Urinary bladder (tissue), 4 donors: ENCODE measurements around the gene SKI. TPM values are rescaled to one million over a fixed set of nuclear protein-coding genes. Genes with fewer than 3 reads are reported as not detected.

ENCODE experiments used
- DNase-seq: peaks from one replicate; pipeline ENCODE4 v3.0.0-alpha.2; 2015; ENCODE audit errors: extremely low spot score
- H3K27ac ChIP-seq: one replicate; pipeline ENCODE4 v1.5.1; 2013; ENCODE audit warnings: low read depth, mild to moderate bottlenecking, moderate library complexity
- H3K36me3 ChIP-seq: one replicate; pipeline ENCODE4 v1.6.1; 2013; ENCODE audit warnings: mild to moderate bottlenecking, moderate library complexity; ENCODE audit not compliant: insufficient read depth
- H3K4me1 ChIP-seq: one replicate; pipeline ENCODE4 v1.6.1; 2013; ENCODE audit warnings: mild to moderate bottlenecking, moderate library complexity; ENCODE audit not compliant: insufficient read depth
- H3K4me3 ChIP-seq: one replicate; pipeline ENCODE4 v1.5.1; 2013; ENCODE audit warnings: low read depth, low read length
- WGBS: extraction: QIAGEN DNeasy Blood & Tissue Kit; methylation state at CpG from one replicate; pipeline ENCODE4 v1.1.7; 2013; 5-methylcytosine and 5-hydroxymethylcytosine counted together
- polyA plus RNA-seq: library from polyadenylated mRNA; stranded (reverse); fragments of 200-250 nt; gene quantifications from one replicate; pipeline ENCODE4 v1.2.3, GENCODE V29; 2013
- total RNA-seq: library from RNA; depleted of rRNA; stranded (reverse); fragments of >200 nt; gene quantifications from one replicate; pipeline ENCODE4 v1.2.3, GENCODE V29; 2014
- donor health status: healthy with polysubstance abuse.
- donor health status: healthy.

The SKI gene
- total and polyA plus RNA-seq, 2 donors, result 27.8 to 60.5 TPM

DNA sequence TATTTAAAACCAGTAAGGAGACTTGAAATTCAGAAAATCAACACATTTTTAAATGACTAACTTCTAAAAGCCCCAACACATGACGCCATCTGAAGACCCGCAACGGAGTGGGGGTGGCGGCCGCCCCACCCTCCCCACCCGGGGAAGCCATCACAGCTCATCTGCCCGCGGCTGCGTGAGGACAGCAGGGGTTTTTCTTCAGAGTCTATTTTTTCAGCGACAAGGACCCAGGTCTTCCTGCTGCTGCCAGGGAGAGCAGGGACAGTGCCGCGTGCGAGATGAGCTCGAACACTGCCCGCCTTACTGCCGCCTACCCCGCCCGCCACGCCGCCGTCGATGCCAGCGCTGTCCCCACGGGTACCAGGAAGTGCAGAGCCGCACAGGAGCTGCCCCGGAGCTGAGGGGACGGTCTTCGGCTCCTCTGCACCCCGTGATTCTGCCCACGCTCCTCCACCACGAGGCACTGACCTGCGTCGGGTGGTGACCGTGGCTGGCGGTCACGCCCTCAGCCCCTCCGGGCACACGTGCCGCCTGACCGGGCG, 79.0 kb downstream of the SKI start:
- WGBS, result 95% methylated on average over 41 of the region's 41 CpGs
- no peak overlapping the region for H3K27ac ChIP-seq
- no peaks in the 10 kb centered on the region for H3K4me1 ChIP-seq
- H3K4me3 ChIP-seq, result no peak overlapping the region
- no peak for DNase-seq
- peaks cover 7% of the 10 kb centered on the region for H3K36me3 ChIP-seq

- H3K36me3 ChIP-seq, result peaks cover 7% of the 10 kb centered on the region
- DNase-seq, result no peak
- H3K4me3 ChIP-seq, result no peak overlapping the region
- peaks cover 3% of the 10 kb centered on the region for H3K4me1 ChIP-seq
- WGBS, result 92% methylated on average over 15 of the region's 15 CpGs
- H3K27ac ChIP-seq, result no peak overlapping the region
Measured at GRCh38 chr1:2307972-2308371, 79.9 kb downstream of the SKI start.

DNA sequence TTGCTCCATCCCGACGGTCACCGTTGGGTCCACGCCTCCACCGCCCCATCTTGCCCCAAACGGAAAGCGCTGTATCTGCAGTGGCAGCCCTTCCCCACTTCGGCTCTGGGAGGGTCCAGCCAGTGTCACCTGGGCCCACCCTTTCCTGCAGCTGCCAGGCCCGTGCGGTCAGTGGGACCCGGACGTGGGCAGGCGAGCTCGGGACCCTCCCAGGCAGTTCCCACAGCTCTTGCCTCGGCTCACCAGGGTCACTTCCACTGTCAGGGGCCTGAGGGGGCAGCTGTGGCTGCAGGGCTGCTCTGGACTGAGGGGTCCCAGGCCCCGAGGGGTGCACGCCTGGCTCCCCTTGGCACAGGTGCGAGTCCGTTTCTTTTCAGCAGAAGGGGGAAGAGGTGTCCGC, 80.7 kb downstream of the SKI start:
- peaks cover 3% of the 10 kb centered on the region for H3K4me1 ChIP-seq
- H3K27ac ChIP-seq, result no peak overlapping the region
- peaks cover 7% of the 10 kb centered on the region for H3K36me3 ChIP-seq
- H3K4me3 ChIP-seq, result no peak overlapping the region
- WGBS, result 89% methylated on average over 20 of the region's 20 CpGs
- no peak for DNase-seq

GRCh38 chr1:2310332-2311183, 82.4 kb downstream of the SKI start:
- WGBS, result 58% methylated on average over 28 of the region's 28 CpGs
- peak overlapping the region; percentile 63 for H3K27ac ChIP-seq
- peaks cover 7% of the 10 kb centered on the region for H3K36me3 ChIP-seq
- DNase-seq, result no peak
- H3K4me1 ChIP-seq, result peaks cover 3% of the 10 kb centered on the region
- no peak overlapping the region for H3K4me3 ChIP-seq

DNA sequence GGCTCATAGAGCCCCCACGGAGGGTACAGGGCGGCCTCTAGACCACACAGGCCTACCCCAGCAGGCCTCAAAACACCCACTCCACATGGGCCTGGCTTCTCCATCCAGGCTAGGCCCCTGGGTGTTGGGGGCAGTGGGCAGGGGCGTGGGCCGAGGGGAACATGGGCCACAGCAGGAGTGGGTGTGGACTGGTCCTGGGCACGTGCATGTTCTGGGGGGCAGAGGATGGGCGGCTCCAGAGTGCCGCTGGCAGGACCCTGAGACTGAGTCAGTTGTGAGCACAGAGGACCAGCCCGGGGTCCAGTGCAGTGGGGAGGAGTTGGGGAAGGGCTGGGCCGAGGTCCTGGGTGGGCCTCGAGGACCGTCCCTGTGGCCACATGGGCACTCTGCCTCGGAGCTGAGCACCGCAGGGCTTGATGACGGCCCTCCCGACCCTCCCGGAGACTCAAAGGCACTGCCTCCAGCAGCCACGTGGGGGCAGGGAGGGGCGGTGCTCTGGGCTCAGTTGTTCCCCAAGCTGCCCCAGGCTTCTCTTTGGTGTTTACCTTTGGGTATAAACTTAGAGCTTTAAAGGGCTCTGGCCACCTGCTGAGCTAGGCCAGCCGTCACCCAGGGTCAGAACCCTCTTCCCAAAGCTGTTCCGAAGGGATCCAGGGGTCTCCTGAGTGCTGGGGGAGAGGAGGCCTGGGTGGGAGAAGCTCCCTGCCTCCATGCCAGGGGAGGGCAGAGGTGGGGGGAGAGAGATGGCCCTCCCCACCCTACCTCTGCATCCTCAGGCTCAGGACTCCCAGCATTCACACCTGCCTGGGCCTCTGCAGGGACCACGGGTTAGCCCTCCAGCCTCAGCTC, 83.3 kb downstream of the SKI start:
- 20% methylated on average over 21 of the region's 21 CpGs for WGBS
- DNase-seq, result no peak
- Histone ChIP-seq H3K36me3 (peaks cover 7% of the 10 kb centered on the region), H3K4me1 (peaks cover 3% of the 10 kb centered on the region), H3K27ac (peak overlapping the region; percentile 64), H3K4me3 (no peak overlapping the region)

GRCh38 chr1:2312160-2312514, 84.0 kb downstream of the SKI start:
- 45% methylated on average over 10 of the region's 10 CpGs for whole genome bisulfite sequencing
- peak overlapping the region; percentile 31 for H3K27ac ChIP-seq
- peaks cover 3% of the 10 kb centered on the region for H3K4me1 ChIP-seq
- DNase-seq, result no peak
- H3K4me3 ChIP-seq, result no peak overlapping the region
- H3K36me3 ChIP-seq, result peaks cover 2% of the 10 kb centered on the region

DNA sequence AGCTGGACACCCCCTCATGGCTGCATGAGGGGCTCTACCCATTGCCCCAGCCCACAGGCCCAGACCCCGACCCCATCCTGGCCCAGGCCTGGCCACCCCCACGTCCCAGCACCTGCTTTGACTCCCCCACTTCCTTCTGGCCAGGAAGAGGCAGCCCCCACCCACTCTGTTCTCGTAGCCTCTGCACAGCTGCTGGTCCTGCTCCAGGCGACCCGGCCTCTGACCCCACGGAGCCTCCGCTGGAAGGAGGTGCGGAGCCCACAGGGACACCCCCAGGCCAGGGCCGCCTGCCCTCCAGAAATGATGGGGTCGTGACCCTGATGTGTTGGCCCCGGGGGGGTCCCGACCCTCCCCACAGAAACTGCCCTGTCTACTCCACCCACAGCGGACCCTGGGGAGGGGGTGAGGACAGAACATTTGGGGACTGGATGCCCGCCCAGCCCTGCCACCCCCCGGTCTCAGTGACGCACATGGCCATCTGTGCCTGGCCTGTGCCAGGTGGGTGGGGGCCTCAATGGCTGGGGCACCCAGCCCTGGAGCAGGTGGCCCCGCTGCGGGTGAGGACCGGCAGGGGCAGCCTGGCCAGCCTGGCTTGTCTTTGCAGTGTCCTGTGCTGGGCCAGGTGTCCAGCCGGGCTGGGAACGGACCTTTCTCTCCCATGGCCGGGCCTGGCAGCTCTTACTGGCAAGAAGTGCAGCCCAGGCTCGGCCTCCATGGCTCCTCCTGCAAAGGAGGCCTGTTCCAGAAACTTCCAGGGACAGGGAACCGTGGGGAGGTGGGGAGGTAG, 84.6 kb downstream of the SKI start:
- WGBS, result 46% methylated on average over 24 of the region's 24 CpGs
- H3K36me3 ChIP-seq, result no peaks in the 10 kb centered on the region
- peaks cover 3% of the 10 kb centered on the region for H3K4me1 ChIP-seq
- no peak for DNase-seq
- no peak overlapping the region for H3K4me3 ChIP-seq
- peak overlapping the region; percentile 54 for H3K27ac ChIP-seq

GRCh38 chr1:2313651-2314261, 85.6 kb downstream of the SKI start:
- DNase-seq, result no peak
- H3K4me1 ChIP-seq, result peaks cover 3% of the 10 kb centered on the region
- H3K27ac ChIP-seq, result peak overlapping the region; percentile 54
- no peaks in the 10 kb centered on the region for H3K36me3 ChIP-seq
- WGBS, result 60% methylated on average over 18 of the region's 18 CpGs
- H3K4me3 ChIP-seq, result peak overlapping the region; percentile 64

DNA sequence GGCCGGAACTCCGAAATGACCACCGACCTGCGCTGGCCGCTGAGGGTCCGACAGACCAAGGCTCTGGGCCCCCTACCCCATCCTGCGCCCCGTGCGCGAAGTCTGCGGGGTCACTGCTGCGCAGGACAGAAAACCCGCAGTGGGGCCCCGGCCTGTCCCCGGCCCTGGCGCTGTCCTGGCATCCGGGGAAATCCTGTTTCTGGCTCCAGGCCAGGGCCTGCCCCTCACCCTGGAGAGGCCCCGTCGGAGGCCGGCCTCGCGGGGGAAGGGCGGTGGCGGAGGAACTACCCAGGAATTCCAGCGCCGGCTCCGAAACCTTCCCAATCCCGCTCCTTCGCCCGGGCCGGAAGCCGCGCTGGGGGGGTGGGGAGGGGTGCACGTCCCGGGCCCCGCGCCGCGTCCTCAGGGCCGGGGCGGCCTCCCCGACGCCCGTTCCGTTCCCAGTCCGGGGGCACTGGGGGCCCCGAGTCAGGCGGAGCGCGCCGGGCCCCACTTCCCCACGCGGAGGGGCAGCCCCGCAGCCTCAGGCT, 86.2 kb downstream of the SKI start:
- H3K36me3 ChIP-seq, result no peaks in the 10 kb centered on the region
- H3K27ac ChIP-seq, result peak overlapping the region; percentile 53
- peaks cover 3% of the 10 kb centered on the region for H3K4me1 ChIP-seq
- H3K4me3 ChIP-seq, result peak overlapping the region; percentile 64
- DNase-seq, result peak; percentile 46
- WGBS, result 8% methylated on average over 54 of the region's 54 CpGs

DNA sequence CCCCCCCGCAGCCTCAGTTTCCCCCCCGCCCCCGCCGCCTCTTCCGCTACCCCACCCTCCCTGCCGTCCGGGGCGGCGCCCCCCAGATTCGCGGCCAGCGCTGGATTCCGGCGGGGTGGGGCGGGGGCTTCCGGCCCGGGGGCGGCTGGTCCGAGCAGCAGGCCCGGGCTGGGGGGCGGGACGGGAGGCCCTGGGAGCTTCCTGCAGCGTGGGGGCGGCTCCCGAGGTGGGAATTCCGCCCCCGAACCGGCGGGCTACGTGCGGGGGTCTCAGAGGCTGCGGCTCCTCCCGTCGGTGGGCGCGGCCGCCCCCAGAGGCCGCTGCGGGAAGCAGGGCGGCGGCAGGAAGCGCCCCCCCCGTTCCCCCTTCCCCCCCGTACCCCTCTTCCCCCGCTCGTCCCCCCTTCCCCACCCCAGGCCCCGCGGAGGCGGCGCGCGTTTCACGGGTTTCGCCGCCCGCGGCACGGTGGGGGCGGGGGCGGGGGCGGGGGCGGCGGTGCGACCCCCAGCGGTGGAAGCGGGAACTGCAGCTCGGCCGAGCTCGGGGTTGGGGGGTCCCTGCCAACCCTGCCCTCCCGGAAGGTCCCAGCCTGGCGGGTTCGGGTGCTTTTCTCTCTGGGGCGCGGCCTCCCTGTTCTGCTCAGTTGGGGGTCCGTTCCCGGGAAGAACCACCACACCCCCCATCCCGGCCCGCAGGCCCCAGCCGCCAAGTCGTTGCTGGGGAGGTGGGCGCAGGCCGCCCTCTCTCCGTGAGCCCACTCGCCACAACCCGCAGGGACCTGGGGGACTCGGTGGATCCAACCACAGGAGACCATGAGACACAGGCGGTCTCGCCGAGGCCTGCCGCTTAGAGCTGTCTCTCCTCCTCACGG, 86.9 kb downstream of the SKI start:
- peaks cover 3% of the 10 kb centered on the region for H3K4me1 ChIP-seq
- no peak for DNase-seq

GRCh38 chr1:2315674-2316450, 87.7 kb downstream of the SKI start:
- WGBS, result 60% methylated on average over 21 of the region's 21 CpGs
- no peak for DNase-seq
- Histone ChIP-seq H3K4me3 (no peak overlapping the region), H3K36me3 (no peaks in the 10 kb centered on the region), H3K27ac (no peak overlapping the region), H3K4me1 (peaks cover 3% of the 10 kb centered on the region)

More for the DNA sequence above, 86.9 kb downstream of the SKI start:
- Histone ChIP-seq H3K4me3 (peak overlapping the region; percentile 64), H3K27ac (peak overlapping the region; percentile 12), H3K36me3 (no peaks in the 10 kb centered on the region)
- 7% methylated on average over 82 of the region's 91 CpGs for WGBS
